ENCODE measurements around the gene BTNL9.

DNA sequence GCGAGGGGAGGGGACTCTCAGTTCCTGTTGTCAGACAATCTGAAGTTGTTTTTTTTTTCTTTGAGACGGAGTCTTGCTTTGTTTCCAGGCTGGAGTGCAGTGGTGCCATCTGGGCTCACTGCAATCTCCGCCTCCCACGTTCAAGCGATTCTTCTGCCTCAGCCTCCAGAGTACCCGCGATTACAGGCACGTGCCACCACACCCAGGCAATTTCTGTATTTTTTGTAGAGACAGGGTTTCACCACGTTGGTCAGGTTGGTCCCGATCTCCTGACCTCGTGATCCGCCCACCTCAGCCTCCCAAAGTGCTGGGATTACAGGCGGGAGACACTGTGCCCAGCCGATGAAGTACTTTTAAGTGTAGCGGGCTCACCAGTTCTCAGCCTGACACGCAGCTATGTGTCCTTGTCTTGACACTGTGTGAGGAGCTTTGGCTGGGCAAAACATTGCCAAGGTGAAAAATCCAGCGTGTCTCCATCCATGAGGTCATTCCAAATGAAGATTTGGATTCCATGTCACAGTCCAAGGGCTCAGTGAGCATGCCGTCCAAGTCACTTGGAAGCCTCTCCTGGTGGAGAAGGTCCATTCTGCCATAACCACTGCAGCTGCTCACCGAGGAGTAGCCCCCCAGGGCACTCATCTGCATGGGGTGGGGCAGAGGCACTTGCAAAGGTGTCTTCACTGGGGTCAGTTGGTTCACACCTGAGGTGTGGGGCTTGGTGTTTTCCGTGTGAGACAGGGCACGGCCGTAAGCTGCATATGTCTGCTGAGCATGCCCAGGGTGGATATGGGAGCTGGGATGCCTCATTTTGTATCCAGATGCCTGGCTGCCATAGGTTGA, 58.9 kb downstream of the BTNL9 start:
- TF ChIP-seq CTCF (IDR thresholded peaks at IDR 0.05) (no peak), POLR2A (IDR thresholded peaks at IDR 0.05; ENCODE audit: low read depth) (no peak), POLR2AphosphoS5 (IDR thresholded peaks at IDR 0.05) (no peak), EP300 (IDR thresholded peaks at IDR 0.05) (no peak)
